ENCODE data around the gene IFRD2.

The IFRD2 gene, protein sequence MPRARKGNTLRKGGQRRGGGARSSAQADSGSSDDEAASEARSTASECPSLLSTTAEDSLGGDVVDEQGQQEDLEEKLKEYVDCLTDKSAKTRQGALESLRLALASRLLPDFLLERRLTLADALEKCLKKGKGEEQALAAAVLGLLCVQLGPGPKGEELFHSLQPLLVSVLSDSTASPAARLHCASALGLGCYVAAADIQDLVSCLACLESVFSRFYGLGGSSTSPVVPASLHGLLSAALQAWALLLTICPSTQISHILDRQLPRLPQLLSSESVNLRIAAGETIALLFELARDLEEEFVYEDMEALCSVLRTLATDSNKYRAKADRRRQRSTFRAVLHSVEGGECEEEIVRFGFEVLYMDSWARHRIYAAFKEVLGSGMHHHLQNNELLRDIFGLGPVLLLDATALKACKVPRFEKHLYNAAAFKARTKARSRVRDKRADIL

DNA sequence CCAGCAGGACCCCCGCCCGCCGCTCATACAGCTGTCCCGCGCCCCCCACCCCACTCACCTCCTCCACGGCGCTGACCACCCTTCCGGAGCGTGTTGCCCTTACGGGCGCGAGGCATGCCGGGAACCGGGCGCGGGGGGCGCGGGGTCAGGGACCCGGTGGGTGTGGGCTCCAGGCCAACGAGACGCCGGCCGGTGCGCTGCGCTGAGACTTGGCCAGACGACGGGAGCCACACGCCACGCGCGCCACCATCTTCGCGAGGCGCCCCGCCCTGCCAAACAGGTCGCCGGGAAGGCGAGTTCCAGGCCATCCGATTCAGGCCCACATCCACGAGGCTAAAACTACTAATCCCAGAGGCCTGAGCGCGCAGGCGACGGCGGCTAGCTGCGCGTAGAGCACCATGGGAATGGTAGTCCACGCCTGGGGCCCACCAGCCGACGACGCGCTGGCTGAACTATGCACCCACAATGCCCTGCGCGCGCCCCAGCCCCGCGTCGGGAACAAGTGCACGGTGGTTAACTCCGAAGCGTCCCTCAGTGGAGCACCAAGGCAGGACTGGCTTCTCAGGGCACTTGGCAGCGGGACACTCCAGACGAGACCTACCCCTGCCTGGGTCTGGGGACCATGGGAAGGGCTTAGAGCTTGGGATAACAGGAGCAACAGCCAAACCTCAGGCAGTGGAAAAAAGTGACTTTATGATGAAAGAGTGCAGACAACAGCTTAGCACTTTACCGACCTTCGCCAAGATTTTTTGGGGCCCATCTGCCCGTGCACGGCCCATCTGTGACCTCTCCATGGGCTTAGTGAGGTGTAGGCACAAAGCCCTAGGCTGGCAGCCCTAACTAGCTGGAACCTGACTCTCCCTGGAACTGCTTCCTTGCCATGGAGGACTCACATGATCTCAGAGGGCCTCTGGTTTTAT lies at the start of gene IFRD2:
TSS of gene IFRD2 (minus strand) at position 271 of the 920 bp plus-strand sequence. CDS start at position 116, 155 bp downstream.
- DNase-seq (ENCODE audit: low spot score): peak; percentile 99

DNA sequence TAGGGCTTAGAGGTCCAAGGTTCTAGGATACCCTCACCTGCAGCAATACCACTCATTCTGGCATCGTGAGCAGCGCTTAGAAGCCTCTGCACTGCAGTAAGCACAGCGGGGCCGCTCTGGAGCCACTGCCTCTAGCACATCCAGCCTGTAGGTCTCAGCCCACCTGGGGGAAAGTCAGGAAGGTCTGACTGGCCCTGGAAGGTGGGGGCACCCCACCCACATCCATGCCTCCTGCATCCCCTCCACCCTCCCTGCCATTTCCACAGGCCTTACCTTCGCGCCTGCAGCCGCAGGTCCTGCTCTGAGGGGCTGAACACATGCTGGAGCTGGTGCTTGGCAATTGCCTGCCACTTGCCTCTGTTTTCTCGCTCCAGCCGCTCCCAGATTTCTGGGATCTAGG lies 49.3 kb upstream of the IFRD2 start:
- DNase-seq (ENCODE audit: low spot score): no peak

DNA sequence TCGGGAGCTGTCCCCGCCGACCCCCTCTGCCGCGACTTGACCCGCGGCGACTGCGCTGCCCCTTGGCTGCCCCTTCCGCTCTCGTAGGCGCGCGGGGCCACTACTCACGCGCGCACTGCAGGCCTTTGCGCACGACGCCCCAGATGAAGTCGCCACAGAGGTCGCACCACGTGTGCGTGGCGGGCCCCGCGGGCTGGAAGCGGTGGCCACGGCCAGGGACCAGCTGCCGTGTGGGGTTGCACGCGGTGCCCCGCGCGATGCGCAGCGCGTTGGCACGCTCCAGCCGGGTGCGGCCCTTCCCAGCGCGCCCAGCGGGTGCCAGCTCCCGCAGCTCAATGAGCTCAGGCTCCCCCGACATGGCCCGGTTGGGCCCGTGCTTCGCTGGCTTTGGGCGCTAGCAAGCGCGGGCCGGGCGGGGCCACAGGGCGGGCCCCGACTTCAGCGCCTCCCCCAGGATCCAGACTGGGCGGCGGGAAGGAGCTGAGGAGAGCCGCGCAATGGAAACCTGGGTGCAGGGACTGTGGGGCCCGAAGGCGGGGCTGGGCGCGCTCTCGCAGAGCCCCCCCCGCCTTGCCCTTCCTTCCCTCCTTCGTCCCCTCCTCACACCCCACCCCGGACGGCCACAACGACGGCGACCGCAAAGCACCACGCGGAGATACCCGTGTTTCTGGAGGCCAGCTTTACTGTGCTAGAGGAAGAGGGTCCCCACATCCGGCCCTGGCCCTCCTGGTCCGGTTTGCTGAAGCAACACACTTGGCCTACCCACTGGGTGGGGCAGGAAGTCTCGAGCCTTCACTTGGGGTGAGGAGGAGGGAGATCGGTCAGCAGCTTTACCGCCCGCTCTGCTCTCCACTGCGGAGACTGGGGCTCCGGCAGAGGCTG lies 48.5 kb upstream of the IFRD2 start, which contains the start of gene RASSF1:
TSS of gene RASSF1 (minus strand) at position 389 of the 882 bp plus-strand sequence. CDS start at position 358, 31 bp downstream.
- DNase-seq (ENCODE audit: low spot score): peak; percentile 85

DNA sequence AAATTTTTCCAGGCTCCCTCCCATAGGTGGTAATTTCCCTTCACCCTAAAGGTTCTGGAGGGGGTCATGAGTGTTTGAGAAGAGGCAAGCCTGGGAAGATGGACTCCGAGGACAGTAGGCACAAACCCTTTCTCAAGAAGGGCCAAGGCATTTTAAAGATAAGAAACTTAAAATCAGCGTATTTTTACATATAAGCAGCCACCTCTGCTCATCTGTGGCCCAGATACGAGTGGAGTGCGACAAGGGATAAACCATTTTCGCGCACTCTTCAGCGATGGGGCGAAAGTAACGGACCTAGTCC lies 47.9 kb upstream of the IFRD2 start:
- no peak for DNase-seq (ENCODE audit: low spot score)

DNA sequence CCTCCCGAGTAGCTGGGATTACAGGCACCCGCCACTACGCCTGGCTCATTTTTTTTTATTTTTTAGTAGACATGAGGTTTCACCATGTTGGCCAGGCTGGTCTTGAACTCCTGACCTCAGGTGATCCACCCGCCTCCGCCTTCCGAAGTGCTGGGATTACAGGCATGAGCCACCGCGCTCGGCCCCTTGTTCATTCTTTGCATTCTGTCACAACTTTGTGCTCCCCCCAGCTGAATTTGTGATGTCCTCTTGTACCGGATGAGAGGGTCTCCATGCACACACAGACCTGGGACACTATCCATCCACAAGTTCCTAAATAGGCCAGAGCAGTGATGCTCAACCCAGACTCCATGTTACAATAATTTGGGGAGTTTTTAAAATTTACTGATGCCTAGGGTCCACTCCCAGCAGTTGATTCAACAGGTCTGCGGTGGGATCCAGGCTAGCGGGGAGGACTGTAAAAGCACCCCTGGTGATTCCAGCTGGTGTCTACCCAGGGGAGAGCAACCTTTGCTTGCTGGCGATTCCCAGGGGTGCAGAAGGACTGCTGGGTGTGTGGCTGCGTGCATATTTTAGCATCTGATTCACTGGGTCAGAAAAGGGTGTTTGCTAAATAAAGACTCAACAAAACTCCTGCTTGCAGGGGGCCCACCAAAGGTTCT lies 47.4 kb upstream of the IFRD2 start:
- no peak for DNase-seq (ENCODE audit: low spot score)

DNA sequence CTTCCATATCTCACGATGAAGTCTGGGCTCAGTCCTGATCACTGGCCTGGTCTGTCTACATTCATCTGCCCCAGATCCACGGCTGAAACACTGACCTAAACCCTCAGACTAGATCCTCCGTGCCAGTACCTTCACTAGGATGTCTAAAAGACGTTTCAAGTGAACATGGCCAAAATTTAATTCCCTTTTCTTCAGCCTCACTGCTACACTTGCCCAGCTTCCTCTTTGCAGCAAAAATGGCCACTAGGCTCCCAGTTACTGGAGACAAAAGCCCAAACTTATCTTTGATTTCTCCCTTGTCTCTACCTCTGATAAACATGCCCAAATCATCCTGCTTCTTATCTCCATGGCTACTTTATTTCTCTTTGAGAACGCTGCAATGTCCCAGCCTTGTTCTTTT lies 46.7 kb upstream of the IFRD2 start:
- DNase-seq (ENCODE audit: low spot score): no peak

DNA sequence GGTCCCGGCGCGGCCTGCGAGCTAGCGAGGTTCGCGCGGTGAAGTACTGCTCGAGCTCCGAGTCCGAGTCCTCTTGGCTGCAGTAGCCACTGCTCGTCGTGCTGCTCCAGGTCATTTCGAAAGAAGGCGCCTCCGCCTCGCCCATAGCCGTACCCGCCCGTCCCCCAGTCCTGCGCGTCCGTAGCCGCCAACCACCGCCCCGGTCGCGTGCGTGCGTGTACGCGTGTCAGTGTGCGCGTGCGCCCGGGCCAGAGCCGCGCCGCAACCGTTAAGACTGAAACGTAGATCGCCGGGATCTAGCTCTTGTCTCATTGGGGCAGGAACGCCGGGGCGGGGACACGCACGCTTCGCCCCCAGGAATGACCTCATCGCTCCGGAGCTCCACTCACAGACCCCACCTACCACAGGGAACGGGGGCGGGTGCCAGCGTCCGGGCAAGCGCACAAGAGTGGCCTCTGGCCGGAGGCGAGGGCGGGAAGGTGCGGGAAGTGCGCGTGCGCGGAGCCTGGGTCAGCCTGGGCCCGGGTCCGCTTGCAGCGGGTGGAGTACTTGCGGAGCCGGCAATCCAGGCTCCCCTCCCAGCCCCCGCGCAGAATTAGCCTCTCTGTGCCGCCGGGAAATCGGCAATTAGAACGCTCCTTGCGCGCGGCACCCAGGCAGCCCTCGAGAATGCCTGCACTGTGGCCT lies 45.1 kb upstream of the IFRD2 start:
- DNase-seq (ENCODE audit: low spot score): peak; percentile 99

DNA sequence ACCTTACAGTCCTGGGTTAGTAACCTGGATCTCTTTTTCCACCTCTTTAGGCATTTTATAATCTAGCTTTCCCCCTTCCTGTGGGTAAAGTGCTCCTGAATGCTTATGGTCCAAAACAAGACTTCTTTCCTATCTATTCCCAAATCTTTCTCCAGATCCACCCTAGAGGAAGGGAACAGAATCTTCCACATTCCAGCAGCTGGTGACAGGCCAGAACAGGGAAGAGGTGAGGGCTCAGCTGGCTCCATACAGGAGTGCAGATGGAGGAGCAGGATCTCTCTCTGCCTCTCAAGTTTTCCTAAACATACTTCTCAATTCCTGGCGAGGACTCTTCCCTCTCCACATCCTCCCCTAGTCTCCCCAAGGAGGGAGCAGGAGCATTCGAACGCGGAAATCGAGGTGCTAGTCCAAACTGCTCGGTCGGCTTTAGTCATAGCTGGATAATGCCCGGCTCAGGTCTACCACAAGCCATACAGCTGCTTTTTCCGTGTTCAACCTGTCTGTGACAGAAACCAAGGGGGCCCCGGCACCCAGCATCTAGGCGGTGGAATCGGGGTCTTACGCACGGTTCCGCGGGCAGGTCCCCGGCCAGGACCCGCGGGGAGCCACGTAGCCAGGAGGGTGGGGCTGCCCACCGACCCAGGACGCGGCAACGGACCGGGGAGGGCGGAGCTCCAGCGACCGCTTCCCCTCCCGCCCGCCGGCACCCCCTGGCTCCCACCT lies 44.4 kb upstream of the IFRD2 start:
- peak; percentile 70 for DNase-seq (ENCODE audit: low spot score)

DNA sequence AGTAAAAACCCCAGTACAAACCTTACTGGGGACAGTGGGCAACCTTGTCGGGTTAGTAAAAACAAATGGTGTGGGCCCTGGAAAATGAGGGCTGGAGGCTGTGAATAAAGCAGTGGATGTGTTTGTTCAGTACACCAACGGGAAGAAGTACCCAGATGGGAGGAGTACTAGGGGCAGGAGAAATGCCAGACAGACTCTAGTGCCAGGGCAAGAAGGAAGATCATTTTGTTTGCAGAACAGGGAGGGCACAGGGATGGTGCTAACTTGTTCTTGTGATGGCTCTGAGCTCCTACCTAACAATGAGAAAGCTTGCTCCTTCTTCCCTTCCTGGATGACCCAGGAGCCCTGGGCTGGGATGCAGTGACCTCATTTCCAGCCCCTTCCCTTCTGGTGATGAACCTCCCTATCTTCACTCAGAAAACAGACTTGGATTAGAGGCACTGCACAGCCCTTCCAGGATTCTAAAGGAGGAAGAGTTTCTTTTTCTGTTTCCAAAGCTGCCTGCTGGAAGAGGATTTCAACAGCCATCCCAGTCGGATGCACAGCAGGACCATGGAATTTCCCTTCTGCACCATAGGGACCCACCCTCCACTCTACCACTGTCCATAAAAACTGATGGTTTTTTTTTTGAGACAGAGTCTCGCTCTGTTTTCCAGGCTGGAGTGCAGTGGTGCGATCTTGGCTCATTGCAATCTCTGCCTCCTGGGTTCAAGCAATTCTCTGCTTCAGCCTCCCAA lies 42.3 kb upstream of the IFRD2 start:
- DNase-seq (ENCODE audit: low spot score): no peak

DNA sequence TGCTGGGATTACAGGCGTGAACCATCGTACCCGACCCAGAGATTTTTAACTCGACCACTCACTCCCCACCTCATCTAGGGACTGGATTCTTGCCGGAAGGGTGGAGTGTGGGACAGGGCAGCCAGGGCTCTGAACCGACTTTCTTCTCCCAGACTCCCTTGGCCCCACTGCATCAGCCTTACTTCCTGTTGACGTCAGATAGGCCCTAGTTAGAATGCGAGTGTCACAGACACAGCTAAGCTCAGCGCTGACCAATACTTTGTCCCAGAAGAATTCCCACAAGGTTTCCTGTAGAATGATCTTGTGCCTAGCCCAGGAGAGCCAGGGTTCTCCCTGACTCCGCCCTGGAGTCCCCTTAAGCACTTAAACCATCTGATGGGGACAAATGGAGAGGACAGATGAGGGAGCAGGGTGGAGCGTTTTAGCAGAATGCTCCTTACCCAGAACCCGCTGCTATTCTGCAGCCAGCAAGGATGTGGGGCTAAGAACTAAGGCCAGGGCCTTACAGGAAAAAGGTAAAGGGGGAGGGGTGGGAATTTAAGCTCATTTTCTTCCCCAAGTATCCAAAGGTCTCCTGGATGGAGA lies 41.6 kb upstream of the IFRD2 start:
- peak; percentile 31 for DNase-seq (ENCODE audit: low spot score)

DNA sequence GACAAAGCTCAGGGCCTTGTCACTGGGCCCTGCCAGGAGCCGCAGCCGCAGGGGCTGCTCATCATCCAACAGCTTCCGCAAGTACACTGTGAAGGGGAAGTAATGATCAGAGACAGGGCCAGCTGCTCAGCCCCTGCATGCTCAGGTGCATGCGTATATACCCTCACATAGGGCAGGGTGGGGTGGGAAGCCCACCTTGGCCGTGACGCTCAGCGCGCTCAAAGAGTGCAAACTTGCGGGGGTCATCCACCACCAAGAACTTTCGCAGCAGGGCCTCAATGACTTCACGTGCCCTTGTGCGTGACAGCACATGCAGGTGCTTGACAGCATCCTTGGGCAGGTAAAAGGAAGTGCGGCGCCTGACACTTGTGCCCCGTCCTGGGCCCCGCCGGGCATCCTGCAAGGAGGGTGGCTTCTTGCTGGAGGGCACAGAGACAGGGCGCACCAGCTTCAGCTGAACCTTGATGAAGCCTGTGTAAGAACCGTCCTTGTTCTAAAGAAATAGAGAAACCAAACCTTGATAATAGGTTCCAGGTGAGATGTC lies 39.2 kb upstream of the IFRD2 start:
- no peak for DNase-seq (ENCODE audit: low spot score)

DNA sequence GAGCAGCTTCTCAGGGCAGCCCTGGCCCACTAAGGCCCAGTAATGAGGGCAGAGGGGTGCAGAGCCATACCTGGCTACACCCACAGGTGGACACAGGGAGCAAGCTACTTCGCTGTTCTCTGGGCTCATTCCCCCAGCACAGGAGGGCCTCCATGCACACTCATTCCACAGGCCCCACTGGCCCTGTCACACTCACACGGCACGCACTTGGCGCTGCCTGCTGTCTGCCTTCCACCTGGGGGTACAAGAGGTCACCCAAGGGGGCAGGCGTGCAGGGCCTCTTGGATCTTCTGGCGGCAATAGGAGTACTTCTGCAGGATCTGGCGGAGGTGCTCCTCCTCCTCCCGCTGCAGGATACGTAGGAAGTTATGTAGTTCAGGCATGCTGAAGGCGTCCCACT lies 38.1 kb upstream of the IFRD2 start:
- no peak for DNase-seq (ENCODE audit: low spot score)

DNA sequence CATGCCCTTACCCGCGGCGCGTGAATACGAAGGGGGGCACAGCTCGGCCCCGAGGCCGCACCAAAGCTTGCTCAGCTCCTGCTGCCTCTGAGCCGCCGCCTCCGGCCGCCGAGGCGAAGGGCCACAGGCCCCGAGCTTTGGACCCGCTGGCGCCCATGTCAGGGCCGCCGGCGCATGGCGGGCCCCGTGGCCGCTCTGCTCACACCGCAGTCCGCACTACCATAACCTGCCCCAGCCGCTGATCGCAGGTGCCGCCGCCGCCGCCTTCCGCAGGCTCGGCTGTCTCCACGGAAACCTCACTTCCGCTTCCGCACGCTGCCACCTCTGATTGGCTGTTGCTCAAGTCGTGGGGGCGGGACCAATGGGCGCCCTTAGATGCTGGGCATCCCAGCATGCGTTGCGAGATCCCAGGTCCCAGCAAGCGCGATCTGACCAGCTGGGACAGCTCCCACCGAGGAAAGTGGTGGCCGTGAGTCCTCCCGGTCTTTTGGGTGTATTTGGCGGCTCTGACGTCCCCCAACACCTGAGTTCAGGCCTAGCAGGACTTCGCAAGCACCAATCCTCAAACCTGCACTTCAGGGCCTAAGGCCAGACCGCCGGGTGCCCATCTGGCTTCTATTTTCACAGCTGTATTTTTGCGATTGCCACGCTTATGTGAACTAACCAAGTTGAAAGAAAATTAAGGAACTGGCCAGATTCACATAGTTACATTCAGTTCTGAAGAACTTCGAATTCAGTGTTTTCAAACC lies 35.9 kb upstream of the IFRD2 start, which contains the start of gene TUSC2:
TSS of gene TUSC2 (minus strand) at position 281 of the 749 bp plus-strand sequence. CDS start at position 157, 124 bp downstream.
- DNase-seq (ENCODE audit: low spot score): peak; percentile 97

DNA sequence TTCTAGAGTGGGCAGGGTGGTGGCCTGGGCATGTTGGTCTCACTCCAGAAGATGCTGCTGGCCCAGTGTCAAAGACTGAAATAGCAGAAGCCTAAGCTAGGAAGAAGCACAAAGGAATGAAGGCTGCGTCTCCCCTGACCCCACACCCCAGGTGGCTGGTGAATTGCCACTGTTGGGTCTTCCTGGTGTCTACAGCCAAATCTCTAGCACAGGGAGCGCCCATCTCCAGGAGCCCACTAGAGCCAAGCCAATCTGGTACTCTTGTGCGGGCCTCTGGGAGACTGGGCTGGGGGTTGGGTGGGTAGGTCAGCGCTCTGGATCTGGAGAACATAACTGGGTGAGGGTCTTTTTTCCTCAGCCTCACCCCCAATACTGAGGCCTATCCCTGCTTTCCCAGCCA lies 34.9 kb upstream of the IFRD2 start:
- DNase-seq (ENCODE audit: low spot score): no peak

DNA sequence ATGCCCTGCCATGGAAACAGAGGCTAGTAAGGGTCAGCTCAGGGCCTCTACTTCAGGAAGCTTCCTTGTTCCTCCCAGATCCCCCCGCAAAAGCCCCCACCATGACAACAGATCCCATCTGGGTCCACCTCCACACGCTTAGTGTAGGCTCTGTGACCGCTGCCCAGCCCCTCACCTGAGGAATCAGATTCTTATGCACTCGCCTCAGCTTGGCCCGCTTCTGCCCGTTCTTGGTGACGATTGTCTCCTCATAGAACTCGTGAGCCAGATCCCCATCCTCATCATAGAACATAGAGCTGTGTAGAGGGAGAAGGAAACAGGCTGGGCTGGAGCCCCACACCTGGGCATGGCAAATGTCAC lies 33.9 kb upstream of the IFRD2 start:
- DNase-seq (ENCODE audit: low spot score): no peak

DNA sequence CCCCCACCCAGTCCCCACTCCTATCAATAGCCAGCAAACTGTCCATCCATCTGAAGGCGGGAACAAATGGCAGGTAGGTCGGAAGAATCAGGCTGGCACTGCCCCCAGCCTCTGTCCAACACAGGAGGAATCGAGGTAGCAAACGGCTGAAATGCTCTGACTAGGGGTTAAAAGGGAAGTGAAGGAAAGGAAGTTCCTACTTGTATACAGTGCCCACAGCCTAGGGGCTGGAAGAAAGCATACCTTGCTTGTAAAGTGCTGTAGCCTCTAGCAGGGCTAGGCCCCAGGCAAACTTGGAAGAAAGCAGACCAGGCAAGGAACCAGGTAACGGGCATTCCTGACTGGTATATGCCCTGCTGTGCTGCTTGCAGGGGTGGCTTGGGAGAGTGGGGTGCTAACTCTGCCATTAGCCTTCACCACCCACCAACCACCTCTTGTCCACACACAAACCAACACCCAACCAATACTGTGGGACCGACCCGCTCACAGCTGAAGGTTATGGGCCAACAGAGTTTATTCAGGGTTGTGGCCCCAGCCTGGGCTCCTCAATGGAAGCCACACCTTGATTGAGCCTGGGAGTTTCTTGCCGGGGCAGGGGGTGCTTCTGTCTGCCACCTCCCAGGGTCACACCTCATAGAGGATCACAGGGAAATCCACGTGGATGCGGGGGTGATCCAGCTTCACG lies 33.4 kb upstream of the IFRD2 start:
- no peak for DNase-seq (ENCODE audit: low spot score)

DNA sequence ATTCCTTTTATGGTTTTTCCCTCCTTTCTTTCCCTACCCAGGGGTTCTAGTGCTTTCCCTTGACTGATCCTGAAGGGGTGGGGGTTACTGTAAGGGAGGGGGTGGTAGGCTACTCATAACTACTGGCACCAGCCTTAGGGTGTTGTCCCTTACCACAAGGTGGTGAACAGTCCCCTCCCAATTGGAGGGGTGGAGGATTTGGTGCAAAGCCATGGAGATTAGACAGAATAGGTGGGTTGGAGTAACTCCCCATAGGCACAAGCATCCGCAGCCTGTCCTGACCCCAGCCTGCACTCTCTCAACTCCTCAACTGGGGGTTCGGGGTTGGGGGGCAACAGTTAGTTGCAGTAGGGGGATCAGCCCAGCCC lies 32.9 kb upstream of the IFRD2 start:
- DNase-seq (ENCODE audit: low spot score): no peak

Measured in activated CD4-positive, alpha-beta T cell treated with anti-CD3 and anti-CD28 coated beads, Interleukin-2, Interleukin-4, amounts not matched to agents 100 ng/mL and 50 ng/mL, durations not matched to agents 16 hours and 8 hours (primary cell).